Stimulated activated CD4-positive, alpha-beta T cell treated with anti-CD3 and anti-CD28 coated beads, Interleukin-15, amount 100 ng/mL, for 48 hours (primary cell): ENCODE measurements around the gene KDM5A.

Source experiments
- DNase-seq, 2 donors: peaks; one replicate each; pipeline ENCODE4 v3.0.0-alpha.2; 2020; ENCODE audit warnings: low read depth in 2 of 2

Gene KDM5A

DNA sequence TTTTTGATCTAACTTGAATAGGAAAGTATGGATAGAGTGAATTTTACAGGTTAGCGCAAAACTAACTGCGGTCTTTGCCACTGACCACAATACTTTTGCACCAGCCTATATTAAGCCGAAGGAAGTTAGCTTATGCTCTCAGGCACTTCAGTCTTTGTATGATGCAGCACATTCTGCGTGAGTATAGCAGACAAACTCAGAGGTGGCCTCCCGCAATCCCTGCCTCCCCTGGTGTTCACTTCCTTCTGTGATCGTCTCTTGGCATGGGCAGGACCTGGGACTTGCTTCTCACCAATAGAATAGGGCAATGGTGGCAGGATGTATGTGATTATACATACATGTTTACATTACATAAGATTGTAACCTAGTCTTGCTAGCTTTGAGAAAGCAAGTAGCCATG lies 116.2 kb downstream of the KDM5A start:
- no peak for DNase-seq

DNA sequence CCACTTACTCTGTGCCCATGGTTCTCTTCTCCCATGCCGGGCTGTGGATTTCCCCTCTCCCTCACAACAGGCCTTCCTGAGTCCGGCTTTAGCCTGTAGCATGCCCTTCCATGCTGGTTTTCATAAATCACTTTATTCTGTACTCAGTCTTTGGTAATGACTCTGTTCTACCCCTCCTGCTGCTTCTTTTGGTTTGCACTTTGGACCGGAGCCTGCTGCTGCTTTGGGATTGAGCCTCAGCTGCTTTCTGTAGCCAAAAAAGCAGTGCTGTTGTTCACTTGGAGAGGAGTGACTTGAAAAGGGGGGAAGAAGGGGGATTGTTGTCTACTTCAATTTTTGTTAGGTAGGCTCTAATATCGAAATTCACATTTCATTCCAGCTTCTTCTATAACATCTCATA lies 118.0 kb downstream of the KDM5A start:
- no peak for DNase-seq

DNA sequence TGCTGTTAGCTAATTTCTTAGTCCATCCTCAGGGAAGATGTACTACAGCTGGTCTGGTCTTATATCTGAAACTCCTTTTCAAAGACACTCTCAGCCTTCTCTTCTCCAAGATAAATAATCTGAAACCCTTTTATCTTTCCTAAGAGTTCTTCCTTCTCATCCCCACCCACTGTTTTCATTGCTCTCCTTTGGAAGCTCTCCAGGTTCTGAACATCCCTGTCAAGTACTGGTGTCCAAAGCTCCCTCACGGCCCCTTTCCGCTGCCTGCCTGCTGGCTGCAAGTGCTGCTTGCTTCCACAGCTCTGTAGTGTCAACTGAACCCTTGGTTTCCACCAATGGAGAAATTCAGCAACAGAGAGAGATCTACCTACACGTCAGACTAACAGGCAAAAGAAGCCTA lies 119.9 kb downstream of the KDM5A start:
- no peak for DNase-seq

DNA sequence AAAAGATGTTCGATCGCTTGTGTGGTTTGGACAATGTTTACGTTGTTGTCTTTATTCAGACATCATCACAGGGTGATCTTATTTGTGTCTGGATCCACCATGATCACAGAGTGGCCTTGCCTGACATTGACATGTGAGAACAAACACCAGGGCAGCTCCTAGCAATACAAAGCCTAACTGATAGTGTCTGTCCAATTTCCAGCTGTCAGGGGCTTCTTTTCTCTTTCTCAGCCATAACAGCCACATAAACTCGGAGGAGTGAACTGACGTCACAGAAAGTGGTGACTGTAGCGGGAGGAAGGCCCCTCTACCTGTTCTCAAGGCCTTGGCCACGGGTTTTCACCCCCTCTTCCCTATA lies 120.7 kb downstream of the KDM5A start:
- DNase-seq = no peak

DNA sequence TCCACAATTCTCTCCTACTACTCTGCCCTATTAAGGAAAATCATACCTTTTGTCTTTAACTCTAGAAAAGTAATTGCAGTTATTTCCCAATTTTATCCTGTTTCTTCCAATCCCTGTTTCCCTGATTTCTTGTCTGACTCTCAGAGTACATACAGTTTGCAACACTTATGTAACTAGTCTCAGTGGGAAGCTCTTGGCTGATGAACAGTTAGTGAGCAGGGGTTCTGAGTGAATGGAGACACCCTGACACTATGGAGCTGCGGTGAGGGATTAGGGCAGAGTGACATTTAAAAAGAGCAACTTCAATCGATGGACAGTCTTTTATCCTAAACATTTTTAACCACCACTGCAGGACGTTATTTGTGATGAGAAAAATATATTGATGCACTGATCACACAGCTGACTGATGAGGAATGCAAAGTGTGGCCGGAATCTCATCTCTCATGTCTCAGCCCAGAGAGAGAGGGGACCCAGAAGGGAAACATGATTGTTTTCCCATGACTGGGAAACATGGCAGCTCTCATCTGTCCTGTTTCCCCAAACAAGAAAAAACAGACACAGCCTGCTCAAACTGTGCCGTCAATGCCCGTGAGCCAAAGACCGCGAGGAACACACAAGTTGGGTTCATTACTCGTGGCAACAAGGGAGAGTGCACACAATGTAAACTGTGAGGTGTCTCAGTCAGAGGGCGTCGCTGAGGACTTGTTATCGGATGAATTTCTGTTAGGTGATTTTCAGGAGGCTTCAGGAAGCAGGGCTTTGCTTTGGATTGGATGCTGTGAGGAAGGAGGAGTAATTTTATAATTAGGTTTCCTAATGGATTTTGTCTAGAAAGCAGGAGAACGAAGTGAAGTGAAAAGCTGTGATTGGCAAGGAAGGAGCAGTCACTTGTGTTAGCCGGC lies 121.3 kb downstream of the KDM5A start:
- DNase-seq = no peak

DNA sequence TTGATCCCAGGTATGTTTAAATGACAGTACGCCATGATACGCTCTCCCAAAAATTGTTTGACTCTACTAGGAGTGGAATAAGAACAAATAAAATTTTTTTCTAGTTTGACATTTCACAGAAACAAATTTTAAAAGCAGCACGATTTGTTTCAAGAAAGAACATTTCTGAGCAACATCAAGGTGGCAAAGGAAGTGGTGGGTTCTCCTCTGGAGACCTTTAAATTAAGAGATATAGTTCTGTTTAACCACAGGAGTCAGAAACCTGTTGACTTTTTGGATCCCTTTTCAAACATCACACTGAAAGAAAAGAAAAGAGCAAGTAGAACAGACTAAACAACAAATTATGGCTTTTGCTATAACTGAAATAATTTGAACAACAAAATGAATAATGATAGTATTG lies 124.0 kb downstream of the KDM5A start:
- no peak for DNase-seq

DNA sequence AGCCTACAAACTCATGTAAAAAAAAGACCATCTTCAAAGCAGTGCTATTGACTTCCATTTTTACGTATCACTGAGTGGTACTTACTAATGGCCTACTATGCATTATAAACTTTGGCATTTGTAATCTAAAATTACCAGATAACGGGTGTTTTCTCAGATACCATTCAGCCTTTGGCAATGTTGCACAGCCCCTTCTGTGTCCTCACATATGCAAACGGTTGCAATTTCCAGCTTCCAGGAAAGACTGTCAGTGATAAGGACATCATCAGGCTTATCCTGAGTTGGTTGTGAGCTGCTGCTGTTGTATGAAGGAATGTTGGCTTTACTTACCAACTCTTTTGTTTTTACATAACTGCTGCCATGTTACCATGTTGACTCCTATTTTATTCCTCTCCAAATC lies 124.9 kb downstream of the KDM5A start:
- DNase-seq = no peak

DNA sequence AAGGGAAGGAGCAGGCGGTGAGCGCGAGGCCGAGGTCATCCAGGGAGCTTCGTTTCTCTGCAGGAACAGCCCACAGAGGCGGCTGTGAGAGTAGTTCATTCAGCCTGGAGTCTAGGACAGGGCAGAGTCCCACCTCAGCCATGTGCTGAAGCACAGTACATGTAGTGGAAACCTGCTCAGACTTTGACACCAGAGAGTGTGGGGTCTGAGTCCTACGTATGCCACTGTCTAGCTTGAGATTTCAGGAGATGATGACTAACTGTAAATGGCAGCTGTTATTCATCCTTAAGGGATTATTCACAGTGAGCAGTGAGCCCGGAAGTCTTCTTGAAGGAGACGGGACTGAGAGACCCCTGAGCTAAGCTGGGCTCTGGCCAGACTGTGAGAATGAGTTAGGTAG lies 125.5 kb downstream of the KDM5A start:
- no peak for DNase-seq

DNA sequence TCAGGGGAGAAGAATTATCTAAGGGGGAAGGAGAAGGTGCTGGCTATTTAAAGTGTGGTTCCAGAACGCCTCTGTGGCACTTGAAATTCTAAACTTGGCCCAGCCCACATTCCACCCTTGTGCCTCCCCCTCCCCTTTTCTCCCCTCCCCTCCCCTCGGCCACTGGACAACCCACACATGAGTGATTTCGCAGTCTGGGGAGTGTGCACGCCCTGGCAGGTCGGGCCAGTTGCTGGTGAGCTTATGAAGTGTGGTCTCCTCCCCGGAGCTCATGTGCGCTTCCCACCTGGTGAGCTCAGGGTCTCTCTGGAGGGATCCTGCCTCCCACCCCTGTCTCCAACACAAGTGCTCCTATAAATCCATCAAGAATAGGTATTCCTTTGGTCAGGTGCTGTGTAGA lies 126.3 kb downstream of the KDM5A start, which contains the start of gene SLC6A13:
TSS of gene SLC6A13 (minus strand) at position 20 of the 400 bp plus-strand sequence. CDS start 2,784 bp downstream, outside the sequence.
- no peak for DNase-seq

DNA sequence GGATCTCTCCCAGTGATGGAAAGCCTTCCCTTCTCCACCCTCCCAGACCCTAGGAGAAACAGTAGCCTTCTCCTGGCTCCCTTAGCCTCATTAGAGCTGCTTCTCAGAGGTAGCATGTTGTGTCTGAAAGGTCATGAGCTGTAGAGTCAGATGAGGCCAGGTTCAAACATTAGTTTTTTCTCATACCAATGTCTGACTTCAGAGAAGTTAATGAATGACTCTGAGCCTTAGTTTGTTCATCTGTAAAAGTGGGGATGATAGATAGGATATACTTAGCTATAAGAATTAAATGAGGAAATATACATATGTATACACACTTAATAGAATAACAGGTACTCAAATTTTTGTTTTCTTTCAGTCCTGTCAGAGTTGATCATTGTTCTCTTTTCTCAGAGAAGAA lies 127.0 kb downstream of the KDM5A start:
- no peak for DNase-seq

DNA sequence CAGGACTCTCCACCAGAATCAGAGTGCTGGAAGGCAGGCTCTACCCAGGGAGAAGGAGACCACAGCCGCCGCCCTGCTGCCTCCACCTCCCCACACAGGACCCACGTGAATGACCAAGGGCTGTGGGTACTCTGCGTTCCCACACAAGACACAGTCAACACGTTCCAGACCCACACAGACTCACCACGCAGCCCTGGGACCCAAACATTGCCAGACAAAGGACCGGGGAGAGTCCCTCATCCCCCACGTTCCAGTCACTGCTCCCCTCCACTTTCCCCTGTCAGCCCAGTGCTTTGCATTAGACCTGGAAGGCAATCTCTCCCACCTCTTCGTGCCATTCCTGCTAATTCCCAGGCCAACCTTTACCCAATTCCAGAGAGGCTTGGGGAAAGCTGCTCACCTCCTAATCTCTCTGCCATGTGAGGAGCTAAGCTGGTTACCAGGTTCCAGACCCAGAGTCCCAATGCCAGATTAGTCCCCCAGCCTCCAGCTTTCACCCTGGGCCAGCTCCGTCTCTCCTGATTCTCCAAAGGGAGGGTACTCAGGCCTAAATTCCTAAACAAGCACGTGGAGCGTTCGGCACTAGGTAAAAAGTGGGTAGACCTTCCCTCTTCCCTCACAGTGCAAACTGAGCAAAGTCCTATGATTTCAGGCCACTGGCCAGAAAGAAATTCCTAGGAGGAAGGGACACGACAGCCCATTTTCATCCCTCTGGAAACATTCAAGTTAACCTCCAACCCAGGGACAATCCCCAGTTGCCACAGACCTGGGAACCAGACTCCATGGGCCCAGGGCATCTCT lies 131.4 kb downstream of the KDM5A start:
- DNase-seq = no peak

DNA sequence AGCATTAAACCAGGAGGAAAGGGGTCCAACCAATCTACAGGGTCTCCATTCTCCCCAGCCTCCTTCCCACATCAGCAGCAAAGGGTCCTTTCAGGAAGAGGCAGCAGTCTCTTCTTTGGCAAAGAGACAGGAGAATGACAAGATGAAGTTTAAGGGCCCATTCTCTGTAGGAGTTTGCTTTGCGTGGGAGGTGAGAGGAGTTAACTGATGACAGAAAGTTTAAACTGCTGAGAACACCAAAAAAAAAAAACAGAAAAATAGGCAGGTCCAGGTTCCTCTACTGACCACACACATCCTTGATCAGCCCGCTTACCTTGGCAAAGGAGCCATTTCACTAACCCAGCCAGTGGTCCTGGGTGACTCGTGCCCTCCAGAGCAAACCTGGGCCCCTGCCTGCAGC lies 132.2 kb downstream of the KDM5A start:
- no peak for DNase-seq

DNA sequence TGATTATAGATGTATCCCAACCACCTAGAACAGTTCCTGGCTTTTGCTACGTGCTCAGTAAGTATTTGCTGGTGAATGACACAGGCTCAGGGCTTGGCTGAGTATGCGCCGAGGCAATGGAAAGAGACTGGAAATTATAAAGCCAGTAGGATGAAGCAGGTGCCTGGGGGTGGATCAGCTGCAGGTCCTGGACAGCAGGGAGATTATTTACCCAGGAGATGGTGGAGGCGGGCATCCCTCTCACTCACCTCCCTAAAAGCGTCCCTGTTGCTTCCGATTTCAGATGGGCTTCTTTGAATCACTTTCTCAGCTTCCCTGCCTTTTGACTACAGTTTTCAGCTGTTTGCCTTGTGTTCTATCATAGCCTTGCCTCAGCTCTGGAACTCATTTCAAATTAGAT lies 132.9 kb downstream of the KDM5A start:
- no peak for DNase-seq

DNA sequence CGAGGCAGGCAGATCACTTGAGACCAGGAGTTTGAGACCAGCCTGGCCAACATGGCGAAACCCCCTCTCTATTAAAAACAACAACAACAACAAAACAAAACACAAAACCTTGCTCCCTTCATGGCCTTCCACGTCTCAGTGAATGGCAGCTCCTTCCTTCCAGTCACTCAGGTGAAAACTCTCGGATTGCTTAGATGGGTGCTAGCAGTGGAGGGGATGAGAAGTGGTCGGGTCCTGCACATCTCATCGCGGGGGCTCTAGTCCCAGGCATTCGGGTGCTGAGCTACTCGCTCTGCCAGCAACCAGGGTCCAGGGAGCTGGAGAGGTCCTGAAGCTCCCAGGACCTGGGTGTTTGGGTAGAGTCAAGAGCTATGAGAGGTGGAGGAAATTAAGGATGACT lies 134.2 kb downstream of the KDM5A start:
- DNase-seq = no peak

DNA sequence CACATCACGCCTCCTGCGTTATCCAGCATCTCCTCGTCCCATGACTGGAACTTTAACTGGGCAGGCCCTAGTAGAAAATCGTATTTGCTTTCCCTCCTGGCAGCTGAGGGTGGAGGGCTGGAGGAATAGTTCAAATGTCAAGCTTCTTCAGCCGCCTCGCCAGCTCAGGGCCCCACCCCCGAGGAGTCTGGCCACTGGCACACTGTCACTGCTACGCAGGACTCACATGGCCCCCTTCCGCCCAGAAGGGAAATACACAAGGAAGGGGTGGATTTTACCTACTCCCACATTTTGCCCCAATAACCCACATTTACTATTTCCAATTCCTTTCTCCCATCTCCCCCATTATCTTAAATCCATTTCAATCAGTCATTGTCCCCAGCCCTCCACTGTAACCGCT lies 135.1 kb downstream of the KDM5A start:
- DNase-seq = no peak

DNA sequence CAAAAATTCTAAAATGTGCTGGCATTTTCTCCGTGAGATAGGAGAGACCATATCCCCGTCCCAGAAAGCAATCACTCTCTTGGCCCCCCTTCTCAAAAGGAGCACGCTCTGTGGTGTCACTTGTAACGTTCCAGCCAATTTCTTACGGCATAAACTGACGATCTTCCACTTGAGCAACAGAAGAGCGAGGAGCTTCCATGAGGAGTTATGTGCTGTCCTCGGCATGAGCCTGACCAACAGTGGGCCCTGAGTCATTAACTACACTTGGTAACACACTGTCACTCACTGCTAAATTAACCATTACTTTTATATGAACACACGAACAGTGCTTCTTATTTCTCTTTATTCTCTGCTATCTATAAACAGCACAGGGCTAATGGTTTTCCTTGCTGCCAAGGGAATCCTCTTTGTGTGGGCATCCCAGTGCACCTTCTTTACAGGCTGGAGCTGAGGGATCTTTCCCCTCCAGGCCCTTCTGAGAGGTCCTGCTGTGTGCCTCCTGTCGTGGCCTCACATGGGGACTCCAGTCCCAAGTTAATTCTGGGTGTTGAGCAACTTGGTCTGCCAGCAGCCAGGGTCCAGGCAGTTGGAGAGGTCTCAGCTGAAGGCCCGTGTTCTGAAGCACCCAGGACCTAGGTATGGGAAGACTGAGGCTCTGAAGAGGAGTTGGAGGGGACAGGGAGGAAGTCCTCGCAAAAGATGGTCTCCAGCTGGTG lies 135.8 kb downstream of the KDM5A start:
- no peak for DNase-seq

DNA sequence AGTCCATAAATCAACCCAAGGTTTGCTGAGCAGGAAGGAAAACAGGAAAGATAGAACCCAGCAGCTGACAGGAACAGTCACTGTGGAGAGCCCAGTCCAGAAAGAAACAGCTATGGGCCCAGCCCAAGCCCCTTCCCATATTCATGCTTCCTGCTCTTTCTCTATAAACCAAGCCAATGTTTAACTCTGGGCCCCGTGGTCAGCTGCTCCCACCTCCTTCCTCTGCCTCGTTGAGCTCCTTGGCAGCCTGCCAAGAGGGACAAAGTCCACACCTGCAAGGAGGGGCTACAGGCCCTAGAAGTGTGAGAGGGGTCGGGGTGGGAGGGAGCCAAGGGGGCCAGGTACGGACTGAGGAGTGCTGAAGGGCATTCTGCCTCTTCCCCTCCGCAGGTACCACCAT lies 136.5 kb downstream of the KDM5A start:
- no peak for DNase-seq

DNA sequence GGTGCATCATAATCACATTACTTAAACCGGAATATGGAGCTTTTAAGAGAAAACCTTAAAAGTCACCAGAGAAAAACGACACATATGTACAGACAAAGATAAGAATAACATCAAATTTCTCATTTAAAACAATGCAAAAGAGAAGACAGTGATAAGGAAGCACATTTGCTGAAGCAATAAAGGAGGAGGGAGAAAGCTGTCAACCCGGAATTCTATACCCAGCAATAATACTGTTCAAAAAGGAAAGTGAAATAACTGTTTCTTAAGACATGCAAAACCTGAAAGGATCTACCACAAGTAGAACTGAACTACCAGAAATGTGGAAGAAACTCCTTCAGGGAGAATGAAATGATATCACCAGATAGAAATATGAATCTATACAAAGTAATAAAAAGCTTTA lies 141.8 kb downstream of the KDM5A start:
- no peak for DNase-seq

DNA sequence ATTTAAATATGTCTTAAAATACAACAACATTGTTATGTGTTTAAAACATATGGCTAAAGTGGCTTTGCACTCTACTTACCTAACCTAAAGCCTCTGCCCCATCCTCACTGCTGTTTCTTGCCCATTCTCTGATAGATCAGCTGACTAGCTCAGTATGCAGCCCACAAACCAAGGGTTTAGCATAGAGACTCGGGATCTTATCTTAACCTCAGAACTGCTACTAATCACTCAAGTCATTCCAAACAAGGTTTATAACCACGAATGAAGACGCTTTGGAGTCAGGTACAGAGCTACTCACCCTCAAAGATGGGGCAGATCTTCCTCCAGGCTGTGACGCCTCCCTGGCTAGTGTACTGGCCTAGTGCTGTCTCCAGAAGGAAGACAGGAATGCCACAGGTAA lies 145.7 kb downstream of the KDM5A start:
- no peak for DNase-seq

DNA sequence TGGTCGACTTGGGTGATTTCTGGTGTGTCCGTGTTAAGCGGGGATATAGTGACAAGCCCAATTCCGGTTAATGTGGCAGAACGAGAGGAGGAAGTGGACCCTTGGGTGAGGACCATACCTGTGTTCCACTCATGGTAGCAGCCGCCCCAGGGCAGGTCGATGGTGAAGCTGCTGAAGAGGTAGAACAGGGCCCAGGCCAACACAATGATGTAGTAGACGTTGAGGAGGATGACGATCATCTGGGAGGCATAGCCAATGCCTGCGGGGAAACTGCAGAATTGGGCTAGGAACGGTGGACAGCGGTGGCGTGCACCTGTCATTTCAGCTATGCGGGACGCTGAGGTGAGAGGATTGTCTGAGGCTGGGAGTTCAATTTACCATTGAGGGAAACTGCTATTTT lies 146.6 kb downstream of the KDM5A start:
- DNase-seq = no peak

DNA sequence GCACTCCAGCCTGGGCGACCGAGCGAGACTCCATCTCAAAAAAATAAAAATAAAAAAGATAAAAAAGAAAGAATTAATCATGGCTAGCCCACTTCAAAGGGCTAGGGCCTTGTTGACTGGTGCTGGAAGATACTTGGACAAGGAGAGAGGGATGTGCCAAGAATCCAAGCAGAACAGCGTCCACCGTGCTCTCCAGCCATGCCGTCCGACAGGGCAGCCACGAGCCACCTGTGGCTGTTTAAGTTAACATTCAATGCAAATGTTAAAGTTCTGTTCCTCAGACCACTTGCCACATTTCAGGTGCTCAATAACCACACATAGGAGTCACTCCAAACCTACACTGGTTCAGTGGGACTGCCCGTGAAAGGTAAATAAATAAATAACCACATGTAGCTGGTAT lies 147.9 kb downstream of the KDM5A start:
- no peak for DNase-seq

DNA sequence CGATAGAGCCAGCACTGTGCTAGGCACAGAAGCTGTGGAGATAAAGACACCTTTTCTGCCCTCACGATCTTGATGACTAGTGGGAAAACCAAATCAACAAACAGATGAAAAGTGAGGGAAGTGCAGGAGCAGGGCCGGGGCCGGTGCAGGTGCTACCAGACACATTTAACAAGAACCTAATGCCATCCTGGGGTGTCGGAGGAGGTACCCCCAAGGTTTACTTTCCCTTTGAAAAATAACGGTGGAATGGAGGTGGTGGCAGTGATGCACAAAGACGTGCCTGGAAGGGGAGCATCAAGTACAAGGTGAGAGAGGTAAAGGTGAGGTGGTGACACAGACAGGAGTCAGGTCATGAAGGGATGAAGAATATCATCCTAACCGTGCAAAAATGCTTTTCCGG lies 148.6 kb downstream of the KDM5A start:
- no peak for DNase-seq
